Iris pigment epithelial cell (primary cell): Measurements from ENCODE around the gene UMODL1.

Experiments used
- DNase-seq: peaks from one replicate; pipeline ENCODE4 v3.0.0-alpha.2; 2011; ENCODE audit warnings: low read depth

The UMODL1 gene

GRCh38 chr21:42071146-42071737, at the start of gene UMODL1:
Gene UMODL1 (plus strand): TSS chr21:42071317. CDS start chr21:42071317, 0 bp downstream.
- DNase-seq: no peak

GRCh38 chr21:42021371-42022090, 49.6 kb upstream of the UMODL1 start:
- DNase-seq: no peak

- DNase-seq: no peak
Observed at GRCh38 chr21:42022091-42022430, 49.1 kb upstream of the UMODL1 start.

- no peak for DNase-seq
Observed at GRCh38 chr21:42022906-42023305, 48.2 kb upstream of the UMODL1 start.

GRCh38 chr21:42025376-42026081, 45.6 kb upstream of the UMODL1 start:
- no peak for DNase-seq

GRCh38 chr21:42026082-42026435, 45.1 kb upstream of the UMODL1 start:
- no peak for DNase-seq

- no peak for DNase-seq
Observed at GRCh38 chr21:42027085-42027821, 43.9 kb upstream of the UMODL1 start.

- DNase-seq: no peak
Observed at GRCh38 chr21:42027822-42028765, 43.0 kb upstream of the UMODL1 start.

- no peak for DNase-seq
Observed at GRCh38 chr21:42028766-42029425, 42.2 kb upstream of the UMODL1 start.

GRCh38 chr21:42030311-42030710, 40.8 kb upstream of the UMODL1 start:
- DNase-seq: no peak

GRCh38 chr21:42031241-42031640, 39.9 kb upstream of the UMODL1 start:
- DNase-seq: no peak

GRCh38 chr21:42031816-42032215, 39.3 kb upstream of the UMODL1 start:
- DNase-seq: no peak

GRCh38 chr21:42032266-42032665, 38.9 kb upstream of the UMODL1 start:
- no peak for DNase-seq

GRCh38 chr21:42032968-42033367, 38.1 kb upstream of the UMODL1 start:
- no peak for DNase-seq

GRCh38 chr21:42036313-42036712, 34.8 kb upstream of the UMODL1 start:
- DNase-seq: no peak

GRCh38 chr21:42037516-42037915, 33.6 kb upstream of the UMODL1 start:
- DNase-seq: no peak

GRCh38 chr21:42037943-42038342, 33.2 kb upstream of the UMODL1 start:
- no peak for DNase-seq

GRCh38 chr21:42038393-42038792, 32.7 kb upstream of the UMODL1 start:
- no peak for DNase-seq

- DNase-seq: peak; percentile 78
Observed at GRCh38 chr21:42038826-42039425, 32.2 kb upstream of the UMODL1 start.

- peak; percentile 79 for DNase-seq
Observed at GRCh38 chr21:42039470-42039901, 31.6 kb upstream of the UMODL1 start.
